Measurements from ENCODE around the gene GNG14. TPM values are rescaled to one million over a fixed set of nuclear protein-coding genes. Genes with fewer than 3 reads are reported as not detected.
A peak's percentile ranks its signal among the peaks of the same experiment; 100 is the strongest.

The GNG14 gene
- total and polyA plus RNA-seq, 2 donors (not counting 1 experiment from before 2014, with no cell fraction given): not detected

DNA sequence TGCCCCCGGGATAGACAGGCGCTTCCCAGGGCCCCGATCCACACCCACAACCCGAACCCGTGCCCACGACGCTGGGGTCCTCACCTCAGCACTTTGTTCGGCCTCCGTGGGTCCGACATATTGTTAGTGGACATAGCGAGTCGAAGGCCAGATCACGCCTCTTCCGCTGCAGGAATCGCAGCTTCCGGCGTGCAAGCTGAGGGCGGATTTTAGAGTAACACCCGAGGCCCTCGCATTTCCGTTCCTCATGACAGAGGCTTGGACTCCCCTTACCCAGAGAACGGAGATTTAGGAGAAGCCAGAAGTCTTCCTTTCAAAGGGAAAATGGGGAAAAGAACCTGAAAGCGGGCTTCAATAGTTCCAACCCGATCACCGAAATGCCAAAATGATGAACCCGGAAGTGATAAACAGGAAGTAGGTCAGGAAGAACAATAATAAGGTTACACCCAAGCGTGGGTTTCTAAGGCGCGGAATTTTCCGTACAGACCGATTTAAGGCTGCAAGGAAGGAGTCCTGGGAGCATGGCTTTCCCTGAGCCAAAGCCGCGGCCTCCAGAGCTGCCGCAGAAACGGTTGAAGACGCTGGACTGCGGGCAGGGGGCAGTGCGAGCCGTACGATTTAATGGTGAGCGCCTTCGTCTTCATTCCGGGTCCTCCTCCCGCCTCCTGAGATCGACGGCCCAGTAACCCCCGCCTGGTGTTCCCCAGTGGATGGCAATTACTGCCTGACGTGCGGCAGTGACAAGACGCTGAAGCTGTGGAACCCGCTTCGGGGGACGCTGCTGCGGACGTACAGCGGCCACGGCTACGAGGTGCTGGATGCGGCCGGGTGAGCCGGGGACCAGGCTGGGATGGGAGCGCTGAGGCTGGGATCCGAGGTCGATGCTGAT lies 18.3 kb upstream of the GNG14 start:
- 1% methylated on average over 62 of the region's 64 CpGs for WGBS (ENCODE audit: insufficient coverage)
- Histone ChIP-seq H3K4me2 (replicated peaks; ENCODE audit: low read depth, low read length, poor library complexity, severe bottlenecking) (peak overlapping the region; percentile 86), H3K79me2 (ENCODE audit: control insufficient read depth, insufficient read depth, low read length) (peaks cover 70% of the 10 kb centered on the region), H3K9me3 (ENCODE audit: control extremely low read depth in 1 of 3, control insufficient read depth in 2 of 3, insufficient read depth in 1 of 3, low read length in 2 of 3) (no peaks in the 10 kb centered on the region), H3K36me3 (replicated peaks in 1 of 2; ENCODE audit: control extremely low read depth in 1 of 2, control insufficient read depth in 1 of 2, extremely low read depth in 1 of 2, insufficient read depth in 2 of 2, low read length in 1 of 2) (peaks cover 1 to 27% of the 10 kb centered on the region in 2 experiments), H4K20me1 (ENCODE audit: control insufficient read depth, insufficient read depth, low read length, poor library complexity, severe bottlenecking) (peaks cover 32% of the 10 kb centered on the region), H3K27me3 (replicated peaks in 1 of 4; ENCODE audit: control extremely low read depth in 1 of 4, control insufficient read depth in 3 of 4, insufficient read depth in 4 of 4, low read length in 3 of 4) (no peaks in the 10 kb centered on the region), H3K9ac (ENCODE audit: low read length) (peak overlapping the region; percentile 97), H3K4me3 (ENCODE audit: control extremely low read depth in 1 of 5, extremely low read depth in 1 of 5, insufficient read depth in 1 of 5, low read depth in 2 of 5, low read length in 4 of 5) (peak overlapping the region; percentile 75 to 99 (median 95)), H3K27ac (ENCODE audit: low read length in 2 of 2) (peak overlapping the region; percentile 90 to 99), H3K4me1 (ENCODE audit: control insufficient read depth in 2 of 2, insufficient read depth in 2 of 2, low read length in 2 of 2) (peaks cover 28 to 49% of the 10 kb centered on the region in 2 donors), H2AFZ (ENCODE audit: insufficient read depth, low read depth, low read length, poor library complexity, severe bottlenecking) (peak overlapping the region; percentile 97)
- no peaks in the 10 kb centered on the region for H3K27me3 Mint-ChIP-seq
- CTCF ChIA-PET: interaction anchor here (1.0 to 5.7 kb wide), 8 partner anchors 8 to 174 kb away, joined by 3 to 82 read pairs (median 3); partner anchors contain the start of gene JUNB
- H3K4me3 Mint-ChIP-seq: peak overlapping the region; percentile 98
- H3K27ac Mint-ChIP-seq: peak overlapping the region; percentile 100
- H3K4me1 Mint-ChIP-seq: peaks cover 59% of the 10 kb centered on the region
- DNase-seq (peak; percentile 91), ATAC-seq (ENCODE audit: low read depth) (peak; percentile 16)
- no peak for TF ChIP-seq CTCF (IDR thresholded peaks at IDR 0.05)
- no peak for TF ChIP-seq EZH2 (IDR thresholded peaks at IDR 0.05; ENCODE audit: borderline replicate concordance, insufficient read depth, low read depth, low read length, poor library complexity, severe bottlenecking)
- no peaks in the 10 kb centered on the region for H3K9me3 Mint-ChIP-seq (ENCODE audit: insufficient read depth)
- intact Hi-C loops (cut with micrococcal nuclease): loop anchor here (1.0 to 5.0 kb wide), 4 partner anchors 12 to 227 kb away; partner anchors contain the start of genes DHPS, TNPO2, ZNF443 and ZNF564
- POLR2A ChIA-PET: interaction anchor here (0.5 to 1.6 kb wide), 3 partner anchors 56 to 336 kb away, joined by 3 to 9 read pairs (median 3); partner anchors contain the start of gene ZNF563

All from B cell (primary cell).